GM12878 (cell line): ENCODE data around the gene PKHD1. TPM values are rescaled to one million over a fixed set of nuclear protein-coding genes. Genes with fewer than 3 reads are reported as not detected.

Experiments
- ATAC-seq: fragments of 200-7000 bp; cut with Tn5 transposase; 3 replicates; pipeline ENCODE4 v1.9.1; 2020; ENCODE audit warnings: mild to moderate bottlenecking, moderate library complexity
- BruUV-seq: library from RNA; stranded (reverse); fragments of 400-500 nt; replicated peaks from 2 replicates; lab custom pipeline; 2021; lab: Mats Ljungman, UMichigan
- CTCF ChIA-PET: fragments of 300-600 bp; sonication (Branson Sonifier 250); formaldehyde crosslinking; extraction: SDS; loops from one replicate; lab custom pipeline; 2021; ENCODE audit warnings: inconsistent platforms; lab: Yijun Ruan, JAX
- POLR2A ChIA-PET: fragments of 350-600 bp; formaldehyde crosslinking; extraction: SDS; loops from one replicate; lab custom pipeline; 2021; ENCODE audit warnings: inconsistent platforms; lab: Charles Lee
- RAD21 ChIA-PET: fragments of 300-600 bp; sonication (Branson Sonifier 250); formaldehyde crosslinking; loops from one replicate; lab custom pipeline; 2023; ENCODE audit warnings: antibody characterized with exemption; ENCODE audit not compliant: unreplicated experiment; lab: Charles Lee
- SMC1A ChIA-PET: fragments of 300-600 bp; sonication (Branson Sonifier 250); formaldehyde crosslinking; loops from one replicate; lab custom pipeline; 2023; ENCODE audit not compliant: unreplicated experiment, uncharacterized antibody; lab: Charles Lee
- DNase-seq: peaks from one replicate; pipeline ENCODE4 v3.0.0-alpha.2; 2011; ENCODE audit warnings: low read depth, low spot score
- FAIRE-seq: peaks from 3 replicates; lab custom pipeline; 2011; peaks lifted over from hg19 to GRCh38; lab: Jason Lieb, UNC
- H2AFZ ChIP-seq: 2 replicates; pipeline ENCODE4 v1.6.0; 2011; ENCODE audit warnings: low read depth, low read length, control low read depth; ENCODE audit not compliant: control insufficient read depth
- H3K27ac ChIP-seq: 2 replicates; pipeline ENCODE4 v1.5.1; 2011; ENCODE audit warnings: control low read depth; ENCODE audit not compliant: control insufficient read depth, insufficient read depth
- H3K27me3 ChIP-seq, 2 experiments: replicated peaks in 1 of 2; 2 replicates each; pipeline versions ENCODE4 v1.6.0 to v1.6.1; 2011; ENCODE audit warnings: low read length in 1 of 2; ENCODE audit not compliant: control insufficient read depth in 2 of 2, insufficient read depth in 2 of 2
- H3K36me3 ChIP-seq, 2 experiments: 2 replicates each; pipeline ENCODE4 v1.5.1; 2011; ENCODE audit warnings: low read length in 1 of 2; ENCODE audit not compliant: control insufficient read depth in 2 of 2, insufficient read depth in 2 of 2
- H3K4me1 ChIP-seq: 2 replicates; pipeline ENCODE4 v1.6.1; 2011; ENCODE audit warnings: mild to moderate bottlenecking, low read length, moderate library complexity, mixed read lengths; ENCODE audit not compliant: control insufficient read depth, insufficient read depth
- H3K4me2 ChIP-seq: 2 replicates; pipeline ENCODE4 v1.6.0; 2011; ENCODE audit warnings: control low read depth; ENCODE audit not compliant: control insufficient read depth, insufficient read depth
- H3K4me3 ChIP-seq: fragments of 200-600 bp; sonication (generic); 2 replicates; pipeline ENCODE4 v1.5.1; 2016
- H3K79me2 ChIP-seq: 2 replicates; pipeline ENCODE4 v1.6.0; 2011; ENCODE audit warnings: low read length; ENCODE audit not compliant: control insufficient read depth, insufficient read depth
- H3K9ac ChIP-seq: 2 replicates; pipeline ENCODE4 v1.8.0; 2011; ENCODE audit warnings: low read length, control low read depth, mixed read lengths; ENCODE audit not compliant: control insufficient read depth, insufficient read depth
- H3K9me3 ChIP-seq: replicated peaks from 3 replicates; pipeline ENCODE4 v1.5.1; 2011; ENCODE audit warnings: mild to moderate bottlenecking, low read length; ENCODE audit not compliant: control insufficient read depth, insufficient read depth
- H4K20me1 ChIP-seq: 2 replicates; pipeline ENCODE4 v1.6.0; 2011; ENCODE audit not compliant: control insufficient read depth, insufficient read depth
- HCFC1 ChIP-seq: fragments of 150-350 bp; IDR thresholded peaks from 2 replicates; pipeline ENCODE4 v1.6.1; 2014; ENCODE audit warnings: low read length
- KDM1A ChIP-seq: fragments of 200-600 bp; sonication (generic); IDR thresholded peaks from 2 replicates; pipeline ENCODE4 v1.6.1; 2016; ENCODE audit warnings: borderline replicate concordance
- MEF2A ChIP-seq: IDR thresholded peaks from 2 replicates; pipeline ENCODE4 v1.6.1; 2011; ENCODE audit warnings: low read depth, mild to moderate bottlenecking, low read length, moderate library complexity; ENCODE audit not compliant: insufficient read depth
- NR2C1 ChIP-seq: fragments of 450-650 bp; IDR thresholded peaks from 2 replicates; pipeline ENCODE4 v1.6.1; 2017; ENCODE audit warnings: antibody characterized with exemption, mild to moderate bottlenecking, moderate library complexity
- RB1 ChIP-seq: fragments of 450-650 bp; formaldehyde crosslinking; IDR thresholded peaks from 2 replicates; pipeline ENCODE4 v1.6.1; 2017; ENCODE audit warnings: mild to moderate bottlenecking, borderline replicate concordance
- SIN3A ChIP-seq: IDR thresholded peaks from 2 replicates; pipeline ENCODE4 v1.6.1; 2012; ENCODE audit warnings: low read depth, low read length, improper control_type of control experiment
- SIX5 ChIP-seq: IDR thresholded peaks from 2 replicates; pipeline ENCODE4 v1.6.1; 2011; ENCODE audit warnings: mild to moderate bottlenecking, low read depth, low read length, moderate library complexity; ENCODE audit not compliant: severe bottlenecking
- SMC3 ChIP-seq: IDR thresholded peaks from 2 replicates; pipeline ENCODE4 v1.6.1; 2011; ENCODE audit warnings: low read length, improper control_type of control experiment, borderline replicate concordance
- TARDBP ChIP-seq: IDR thresholded peaks from 2 replicates; pipeline ENCODE4 v1.6.1; 2016; ENCODE audit warnings: borderline replicate concordance
- ZBTB40 ChIP-seq: fragments of 450-650 bp; IDR thresholded peaks from 2 replicates; pipeline ENCODE4 v1.6.1; 2016; ENCODE audit warnings: mild to moderate bottlenecking, moderate library complexity, borderline replicate concordance
- WGBS: methylation state at CpG from one replicate; pipeline ENCODE4 v1.1.6; 2016; ENCODE audit warnings: low lambda C conversion rate; ENCODE audit not compliant: insufficient replicate concordance, insufficient coverage; ENCODE audit errors: missing lambda C conversion rate; 5-methylcytosine and 5-hydroxymethylcytosine counted together
- in situ Hi-C: fragments of 300-500 bp; cut with MboI; formaldehyde crosslinking; loops from 9 replicates; pipeline ENCODE4 v1.14.3; 2018; ENCODE audit warnings: mixed read lengths
- intact Hi-C: fragments of 100-400 bp; cut with micrococcal nuclease; formaldehyde crosslinking; loops from one replicate; pipeline ENCODE4 v1.14.2; 2022; ENCODE audit not compliant: unreplicated experiment
- polyA plus RNA-seq, 11 experiments: library from polyadenylated mRNA; depleted of rRNA in 4 of 11; unstranded in 6 of 11; stranded (reverse) in 5 of 11; fragments of >200 nt; fragmentation: Nextera tagmentation in 4 of 11; fragmentation: Illumina TruSeq in 1 of 11; extraction: Ambion mirVana in 4 of 11; extraction: Trizol in 1 of 11; gene quantifications; 1 replicate in 1 of 11; 2 replicates in 10 of 11; pipeline versions ENCODE4 v1.2.1 to v1.2.3, GENCODE V29; 2011 to 2016; ENCODE audit warnings: inconsistent platforms in 2 of 11, missing spikeins in 2 of 11, low read depth in 1 of 11
- total RNA-seq, 4 experiments: library from RNA; depleted of rRNA in 3 of 4; stranded (reverse); fragments of >200 nt in 3 of 4; fragmentation: Illumina TruSeq in 1 of 4; extraction: Trizol in 1 of 4; gene quantifications; 2 replicates each; pipeline versions ENCODE4 v1.2.1 to v1.2.3, GENCODE V29; 2013 to 2021
- TF ChIP-seq, protein P1 (sequence below): fragments of 450-650 bp; conservative IDR thresholded peaks from 2 replicates; pipeline ENCODE4 v1.6.1; 2017; ENCODE audit warnings: mild to moderate bottlenecking, moderate library complexity

PKHD1 gene
- total and polyA plus RNA-seq, 10 of the 15 experiments (the other 5 are each of a cell fraction or from before 2014, with no cell fraction given), result under 0.01 to 0.90 (median 0.02) TPM; not detected in 1

DNA sequence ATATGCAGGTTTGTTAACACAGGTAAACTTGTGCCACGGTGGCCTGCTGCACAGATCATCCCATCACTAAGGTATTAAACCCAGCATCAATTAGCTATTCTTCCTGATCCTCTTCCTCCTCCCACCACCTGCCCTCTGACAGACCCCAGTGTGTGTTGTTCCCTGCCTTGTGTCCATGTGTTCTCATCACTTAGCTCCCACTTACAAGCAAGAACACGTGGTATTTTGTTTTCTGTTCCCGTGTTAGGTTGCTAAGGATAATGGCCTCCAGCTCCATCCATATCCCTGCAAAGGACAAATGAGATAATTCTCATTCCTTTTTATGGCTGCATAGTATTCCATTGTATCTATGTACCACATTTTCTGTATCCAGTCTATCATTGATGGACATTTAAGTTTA is 294.0 kb downstream of the PKHD1 start:
- no peaks in the 10 kb centered on the region for H3K9me3 ChIP-seq
- no peaks in the 10 kb centered on the region for H3K79me2 ChIP-seq
- WGBS, result 20% methylated on average over 3 of the region's 3 CpGs
- ChIA-PET RAD21 (no interaction called here), SMC1A (interaction anchor here (1.1 kb wide), 1 partner anchor 9 kb away, joined by 3 read pairs; no protein-coding TSS in a partner anchor), POLR2A (no interaction called here), CTCF (interaction anchor here (0.9 kb wide), 1 partner anchor 12 kb away, joined by 3 read pairs; no protein-coding TSS in a partner anchor)
- no TSS peak for BruUV-seq
- in situ Hi-C loops, result no loop called here
- no peak overlapping the region for H2AFZ ChIP-seq
- H4K20me1 ChIP-seq, result no peaks in the 10 kb centered on the region
- FAIRE-seq, result no peak
- no peak overlapping the region for H3K4me3 ChIP-seq
- no peaks in the 10 kb centered on the region for H3K4me1 ChIP-seq
- H3K27ac ChIP-seq, result no peak overlapping the region
- no peaks in the 10 kb centered on the region for H3K27me3 ChIP-seq
- no peak overlapping the region for H3K9ac ChIP-seq
- DNase-seq, result no peak
- intact Hi-C loops, result no loop called here
- H3K4me2 ChIP-seq, result no peak overlapping the region
- no peak for ATAC-seq
- TF ChIP-seq RB1 (no peak), KDM1A (no peak), NR2C1 (no peak), MEF2A (no peak), SIN3A (no peak), HCFC1 (no peak)
- H3K36me3 ChIP-seq, result no peaks in the 10 kb centered on the region

DNA sequence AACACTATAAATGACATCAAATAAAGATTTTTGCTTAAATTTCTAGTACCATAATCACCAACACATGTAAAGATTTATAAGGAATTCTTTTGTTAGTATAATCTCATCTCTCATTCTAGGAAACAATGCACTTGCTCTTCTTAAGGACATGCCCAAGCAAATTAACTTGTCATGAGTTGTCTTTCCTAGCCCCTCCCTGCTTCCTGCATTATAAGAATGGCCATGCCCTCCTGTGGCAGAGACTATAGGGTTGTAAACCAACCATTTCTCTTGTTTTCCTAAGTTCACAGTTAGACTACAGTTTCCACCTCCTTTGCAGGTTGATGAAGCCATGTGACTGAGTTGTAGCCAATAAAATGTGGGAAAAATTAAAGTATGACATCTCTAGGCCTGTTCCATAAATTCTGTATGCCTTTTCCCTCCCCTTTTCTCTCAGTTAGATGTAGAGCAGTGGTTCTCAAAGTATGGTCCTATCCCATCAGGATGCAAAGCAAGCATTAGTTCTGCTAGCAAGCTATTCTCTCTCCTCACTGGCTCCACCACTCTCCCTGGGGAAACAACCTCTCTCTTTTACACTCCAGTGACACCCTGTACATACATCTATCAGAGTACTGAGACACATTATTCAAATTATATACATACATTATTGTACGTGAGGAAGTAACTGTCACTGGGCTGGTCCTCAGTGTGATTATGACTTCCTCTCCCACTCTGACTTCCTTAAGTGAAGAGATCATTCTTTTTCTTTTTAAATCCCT is 295.0 kb downstream of the PKHD1 start:
- no peak for FAIRE-seq
- in situ Hi-C loops, result no loop called here
- ATAC-seq, result no peak
- no peak overlapping the region for H2AFZ ChIP-seq
- no peaks in the 10 kb centered on the region for H3K79me2 ChIP-seq
- no peaks in the 10 kb centered on the region for H3K27me3 ChIP-seq
- no TSS peak for BruUV-seq
- ChIA-PET RAD21 (no interaction called here), SMC1A (interaction anchor here (1.1 to 1.7 kb wide), 3 partner anchors 7 to 9 kb away, joined by 3 to 4 read pairs (median 3); no protein-coding TSS in a partner anchor), POLR2A (no interaction called here), CTCF (interaction anchor here (0.9 kb wide), 1 partner anchor 11 kb away, joined by 3 read pairs; no protein-coding TSS in a partner anchor)
- no peaks in the 10 kb centered on the region for H3K36me3 ChIP-seq
- H3K27ac ChIP-seq, result no peak overlapping the region
- H3K4me2 ChIP-seq, result no peak overlapping the region
- H3K4me1 ChIP-seq, result no peaks in the 10 kb centered on the region
- H3K4me3 ChIP-seq, result no peak overlapping the region
- no peak for DNase-seq
- 10% methylated on average over 1 of the region's 1 CpG for WGBS
- H4K20me1 ChIP-seq, result no peaks in the 10 kb centered on the region
- no peaks in the 10 kb centered on the region for H3K9me3 ChIP-seq
- no peak overlapping the region for H3K9ac ChIP-seq
- intact Hi-C loops, result no loop called here
- TF ChIP-seq TARDBP (no peak), ZBTB40 (no peak), SMC3 (no peak), SIX5 (no peak)
- TF ChIP-seq, protein P1, sequence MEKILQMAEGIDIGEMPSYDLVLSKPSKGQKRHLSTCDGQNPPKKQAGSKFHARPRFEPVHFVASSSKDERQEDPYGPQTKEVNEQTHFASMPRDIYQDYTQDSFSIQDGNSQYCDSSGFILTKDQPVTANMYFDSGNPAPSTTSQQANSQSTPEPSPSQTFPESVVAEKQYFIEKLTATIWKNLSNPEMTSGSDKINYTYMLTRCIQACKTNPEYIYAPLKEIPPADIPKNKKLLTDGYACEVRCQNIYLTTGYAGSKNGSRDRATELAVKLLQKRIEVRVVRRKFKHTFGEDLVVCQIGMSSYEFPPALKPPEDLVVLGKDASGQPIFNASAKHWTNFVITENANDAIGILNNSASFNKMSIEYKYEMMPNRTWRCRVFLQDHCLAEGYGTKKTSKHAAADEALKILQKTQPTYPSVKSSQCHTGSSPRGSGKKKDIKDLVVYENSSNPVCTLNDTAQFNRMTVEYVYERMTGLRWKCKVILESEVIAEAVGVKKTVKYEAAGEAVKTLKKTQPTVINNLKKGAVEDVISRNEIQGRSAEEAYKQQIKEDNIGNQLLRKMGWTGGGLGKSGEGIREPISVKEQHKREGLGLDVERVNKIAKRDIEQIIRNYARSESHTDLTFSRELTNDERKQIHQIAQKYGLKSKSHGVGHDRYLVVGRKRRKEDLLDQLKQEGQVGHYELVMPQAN, result no peak
